Measurements from ENCODE around the gene ACP2. TPM values are rescaled to one million over a fixed set of nuclear protein-coding genes. Genes with fewer than 3 reads are reported as not detected.
"Not testable (repeated sequence)": the region's sequence is repeated elsewhere in the genome, so short reads cannot be mapped to it uniquely, and the experiment has no call there.

ACP2 gene
- total and polyA plus RNA-seq, 4 donors = 40.3 to 94.4 (median 79.3) TPM

GRCh38 chr11:47202576-47202975 lies 46.0 kb downstream of the ACP2 start (continued):
- no peak for TF ChIP-seq ZBTB33 (IDR thresholded peaks at IDR 0.05)
- TF ChIP-seq YY1 (IDR thresholded peaks at IDR 0.05) = no peak
- no peak for TF ChIP-seq NR2F2 (IDR thresholded peaks at IDR 0.05)
- TF ChIP-seq RAD21 (IDR thresholded peaks at IDR 0.05) = no peak
- no peak for TF ChIP-seq HNF4A (conservative IDR thresholded peaks at IDR 0.05)

- no peak for TF ChIP-seq HNF4G (IDR thresholded peaks at IDR 0.05)
- no peak for TF ChIP-seq FOXA2 (IDR thresholded peaks at IDR 0.05)
- no peak for TF ChIP-seq TAF1 (conservative IDR thresholded peaks at IDR 0.05)
- no peak for TF ChIP-seq FOXA1 (IDR thresholded peaks at IDR 0.05)
- no peak for TF ChIP-seq ATF3 (IDR thresholded peaks at IDR 0.05)
- no peak for TF ChIP-seq YY1 (IDR thresholded peaks at IDR 0.05)
- no peak for TF ChIP-seq ZBTB33 (IDR thresholded peaks at IDR 0.05)
- no peak for TF ChIP-seq JUND (IDR thresholded peaks at IDR 0.05)
- TF ChIP-seq MAX (IDR thresholded peaks at IDR 0.05) = no peak
- TF ChIP-seq REST (IDR thresholded peaks at IDR 0.05) = no peak
- TF ChIP-seq NR2F2 (IDR thresholded peaks at IDR 0.05) = no peak
- TF ChIP-seq RXRA (IDR thresholded peaks at IDR 0.05) = no peak
- H3K4me1 ChIP-seq (ENCODE audit: control insufficient read depth in 4 of 4, insufficient read depth in 4 of 4, low read length in 3 of 4) = no peaks in the 10 kb centered on the region
- 89% methylated on average over 4 of the region's 4 CpGs for WGBS
- DNase-seq (ENCODE audit: low spot score) = no peak
- H3K9ac ChIP-seq (ENCODE audit: low read depth in 1 of 2, low read length in 2 of 2) = no peak overlapping the region
- no peak overlapping the region for H3K4me3 ChIP-seq (ENCODE audit: low read depth in 1 of 3, low read length in 3 of 3)
- no peak overlapping the region for H3K27ac ChIP-seq (ENCODE audit: low read depth in 1 of 2, low read length in 2 of 2)
- no peaks in the 10 kb centered on the region for H3K9me3 ChIP-seq (ENCODE audit: control insufficient read depth in 4 of 4, low read length in 3 of 4)
- no peaks in the 10 kb centered on the region for H3K36me3 ChIP-seq (ENCODE audit: control insufficient read depth in 4 of 4, insufficient read depth in 3 of 4, low read depth in 1 of 4, low read length in 3 of 4)
- no peaks in the 10 kb centered on the region for H3K27me3 ChIP-seq (ENCODE audit: control insufficient read depth in 4 of 4, insufficient read depth in 4 of 4, low read length in 3 of 4)
These were observed 47.6 kb downstream of the ACP2 start for GRCh38 chr11:47201015-47201414.

- H3K4me3 ChIP-seq (ENCODE audit: low read depth in 1 of 3, low read length in 3 of 3); H3K36me3 ChIP-seq (ENCODE audit: control insufficient read depth in 4 of 4, insufficient read depth in 3 of 4, low read depth in 1 of 4, low read length in 3 of 4); H3K4me1 ChIP-seq (ENCODE audit: control insufficient read depth in 4 of 4, insufficient read depth in 4 of 4, low read length in 3 of 4); H3K9ac ChIP-seq (ENCODE audit: low read depth in 1 of 2, low read length in 2 of 2); H3K9me3 ChIP-seq (ENCODE audit: control insufficient read depth in 4 of 4, low read length in 3 of 4); H3K27me3 ChIP-seq (ENCODE audit: control insufficient read depth in 4 of 4, insufficient read depth in 4 of 4, low read length in 3 of 4); H3K27ac ChIP-seq (ENCODE audit: low read depth in 1 of 2, low read length in 2 of 2); DNase-seq (ENCODE audit: low spot score): not testable (repeated sequence)
- WGBS = 94% methylated on average over 9 of the region's 9 CpGs
These were observed 50.5 kb downstream of the ACP2 start for GRCh38 chr11:47198161-47198560.
